Measurements from ENCODE around the gene AP2S1.
"Not testable (repeated sequence)": the region's sequence is repeated elsewhere in the genome, so short reads cannot be mapped to it uniquely, and the experiment has no call there.

The AP2S1 gene

DNA sequence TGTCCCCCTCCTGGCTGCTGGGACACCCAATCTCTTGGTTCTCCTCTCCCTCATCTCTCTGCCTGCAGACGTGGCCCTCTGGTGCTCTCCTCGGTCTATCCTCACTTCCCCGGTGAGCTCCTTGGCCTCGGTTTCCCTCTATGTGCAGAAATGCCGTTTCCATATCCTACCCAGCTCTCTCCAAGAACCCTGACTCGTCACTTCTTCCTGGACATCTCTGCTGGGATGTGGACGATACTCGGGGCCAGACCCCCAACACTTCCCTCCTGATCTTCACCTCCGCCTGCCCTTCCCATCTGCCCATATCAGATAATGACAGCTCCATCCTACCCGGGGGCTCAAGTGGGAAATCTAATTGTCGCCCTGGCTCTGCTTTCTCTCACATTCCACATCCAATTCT is 7.9 kb downstream of the AP2S1 start:
- Mint-ChIP-seq H3K4me3 (no peak overlapping the region), H3K36me3 (ENCODE audit: low read depth) (peaks cover 29% of the 10 kb centered on the region), H3K27me3 (ENCODE audit: low read depth) (no peaks in the 10 kb centered on the region), H3K9me3 (no peaks in the 10 kb centered on the region), H3K4me1 (ENCODE audit: low read depth) (peaks cover 5% of the 10 kb centered on the region), H3K27ac (peak overlapping the region; percentile 51)
- no peak for DNase-seq (ENCODE audit: low spot score)

DNA sequence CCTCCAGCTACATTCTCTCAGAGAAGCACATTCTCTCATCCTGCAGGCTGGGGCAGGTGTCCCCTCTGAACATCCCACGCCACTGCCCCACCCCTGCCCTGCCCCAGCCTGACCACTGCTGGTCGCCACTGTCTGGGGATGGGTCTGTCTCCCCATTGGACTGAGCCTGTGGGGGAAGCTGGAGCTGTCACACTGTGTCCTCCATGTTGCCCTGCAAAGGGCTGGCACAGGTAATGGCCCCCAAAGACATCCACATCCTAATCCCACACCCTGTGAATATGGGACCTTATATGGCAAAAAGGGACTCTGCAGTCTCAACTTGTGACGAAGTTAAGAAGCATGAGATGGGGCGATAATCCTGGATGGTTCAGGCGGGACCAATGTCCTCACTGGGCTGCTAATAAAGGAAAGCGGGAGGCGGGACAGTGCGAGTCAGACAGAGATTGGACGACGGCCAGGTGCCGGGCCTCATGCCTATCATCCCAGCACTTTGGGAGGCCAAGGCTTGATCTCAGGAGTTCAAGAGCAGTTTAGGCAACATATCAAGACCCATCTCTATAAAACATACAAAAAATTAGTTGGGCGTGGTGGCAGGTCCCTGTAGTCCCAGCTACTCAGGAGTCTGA is 9.1 kb downstream of the AP2S1 start:
- Mint-ChIP-seq H3K9me3 (no peaks in the 10 kb centered on the region), H3K4me3 (no peak overlapping the region), H3K4me1 (ENCODE audit: low read depth) (no peaks in the 10 kb centered on the region), H3K27me3 (ENCODE audit: low read depth) (no peaks in the 10 kb centered on the region), H3K36me3 (ENCODE audit: low read depth) (peaks cover 28% of the 10 kb centered on the region), H3K27ac (no peak overlapping the region)
- DNase-seq (ENCODE audit: low spot score): no peak

DNA sequence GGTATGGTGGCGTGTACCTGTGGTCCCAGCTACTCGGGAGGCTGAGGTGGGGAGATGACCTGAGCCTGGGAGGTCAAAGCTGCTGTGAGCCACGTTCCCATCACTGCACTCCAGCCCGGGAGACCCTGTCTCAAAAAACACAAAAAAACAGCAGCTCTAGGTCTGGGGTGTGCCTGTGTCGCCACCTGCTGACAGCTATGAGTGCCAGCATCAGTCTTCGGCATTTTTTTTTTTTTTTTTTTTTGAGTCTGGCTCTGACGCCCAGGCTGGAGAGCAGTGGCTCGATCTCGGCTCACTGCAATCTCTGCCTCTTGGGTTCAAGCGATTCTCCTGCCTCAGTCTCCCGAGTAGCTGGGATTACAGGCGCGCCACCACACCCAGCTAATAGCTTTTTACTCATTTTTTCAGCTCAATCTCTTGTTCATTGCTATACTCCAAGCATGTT is 10.1 kb downstream of the AP2S1 start:
- Mint-ChIP-seq H3K9me3 (no peaks in the 10 kb centered on the region), H3K4me1 (ENCODE audit: low read depth) (no peaks in the 10 kb centered on the region), H3K36me3 (ENCODE audit: low read depth) (peaks cover 27% of the 10 kb centered on the region), H3K27me3 (ENCODE audit: low read depth) (no peaks in the 10 kb centered on the region), H3K27ac (no peak overlapping the region), H3K4me3 (no peak overlapping the region)
- DNase-seq (ENCODE audit: low spot score): peak; percentile 32

DNA sequence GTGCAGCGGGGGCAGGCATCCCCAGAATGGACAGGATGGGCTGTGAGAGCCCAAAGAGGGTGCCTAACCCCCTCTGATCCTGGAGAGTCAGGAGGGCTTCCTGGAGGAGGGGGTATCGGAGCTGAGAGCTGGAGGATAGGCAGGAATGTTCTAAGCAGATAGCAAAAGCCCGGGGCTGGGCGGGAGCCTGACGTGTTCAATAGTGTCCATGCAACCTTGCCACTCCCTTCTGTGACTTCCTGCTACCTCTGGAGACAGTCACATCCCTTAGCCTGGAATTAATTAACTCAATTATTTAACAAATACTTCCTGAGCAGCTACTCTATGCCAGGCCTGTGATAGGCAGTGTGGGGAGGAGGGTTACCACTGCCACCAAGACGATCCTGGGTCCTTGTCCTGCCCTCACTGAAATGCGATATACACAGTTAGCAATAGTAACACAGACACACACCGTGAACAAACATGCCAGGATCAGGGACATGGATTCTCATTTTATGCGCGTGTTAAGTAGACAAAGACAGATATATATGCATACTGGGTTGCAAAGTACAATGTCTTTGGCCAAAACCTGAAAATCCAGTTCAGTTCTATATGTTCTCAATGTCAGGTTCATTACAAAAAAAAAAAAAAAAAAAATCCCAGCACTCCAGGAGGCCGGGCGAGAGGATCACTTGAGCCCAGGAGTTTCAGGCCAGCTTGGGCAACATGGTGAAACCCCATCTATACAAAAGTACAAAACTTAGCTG is 10.7 kb downstream of the AP2S1 start:
- Mint-ChIP-seq H3K4me3 (no peak overlapping the region), H3K4me1 (ENCODE audit: low read depth) (no peaks in the 10 kb centered on the region), H3K9me3 (no peaks in the 10 kb centered on the region), H3K27ac (no peak overlapping the region), H3K27me3 (ENCODE audit: low read depth) (no peaks in the 10 kb centered on the region), H3K36me3 (ENCODE audit: low read depth) (peaks cover 27% of the 10 kb centered on the region)
- no peak for DNase-seq (ENCODE audit: low spot score)

DNA sequence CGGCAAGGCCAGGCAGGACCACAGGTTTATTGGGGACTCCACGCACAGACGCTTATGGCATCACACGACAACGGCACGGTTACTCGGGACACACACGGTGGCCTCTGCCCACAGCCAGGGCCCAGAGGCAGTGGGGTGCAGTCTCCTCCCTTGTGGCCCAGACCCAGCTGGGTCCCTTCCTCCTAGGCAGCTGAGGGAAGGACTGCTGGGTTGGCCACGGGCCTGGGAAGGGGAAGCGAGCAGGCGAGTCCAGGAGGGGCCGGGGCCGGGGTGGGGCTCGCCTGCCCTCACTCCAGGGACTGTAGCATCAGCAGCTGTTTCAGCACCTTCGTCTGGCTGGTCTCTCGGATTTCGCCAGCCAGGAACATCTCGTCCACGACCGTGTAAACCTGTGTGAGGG is 12.5 kb downstream of the AP2S1 start:
- H3K4me1 Mint-ChIP-seq (ENCODE audit: low read depth): no peaks in the 10 kb centered on the region
- no peak overlapping the region for H3K4me3 Mint-ChIP-seq
- no peak overlapping the region for H3K27ac Mint-ChIP-seq
- no peaks in the 10 kb centered on the region for H3K27me3 Mint-ChIP-seq (ENCODE audit: low read depth)
- H3K36me3 Mint-ChIP-seq (ENCODE audit: low read depth): peaks cover 21% of the 10 kb centered on the region
- H3K9me3 Mint-ChIP-seq: no peaks in the 10 kb centered on the region
- DNase-seq (ENCODE audit: low spot score): no peak

DNA sequence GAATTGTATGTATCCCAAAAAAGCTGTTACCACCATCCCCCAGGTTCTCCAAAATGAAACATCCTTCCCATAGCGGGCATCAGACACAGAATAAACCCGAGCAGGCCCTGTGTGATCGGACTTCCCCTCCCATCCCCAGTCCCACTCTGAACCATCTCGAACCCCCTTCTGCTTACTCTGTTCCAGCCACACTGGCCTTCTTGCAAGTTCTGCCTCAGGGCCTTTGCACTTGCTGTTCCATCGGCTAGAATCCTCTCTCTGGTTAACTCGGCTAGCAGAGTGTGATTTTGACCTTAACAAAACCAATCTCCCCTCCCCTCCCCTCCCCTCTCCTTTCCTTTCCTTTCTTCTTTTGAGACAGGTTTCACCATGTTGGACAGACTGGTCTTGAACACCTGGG is 15.7 kb downstream of the AP2S1 start:
- Mint-ChIP-seq H3K9me3 (no peaks in the 10 kb centered on the region), H3K4me1 (ENCODE audit: low read depth) (no peaks in the 10 kb centered on the region), H3K4me3 (no peak overlapping the region), H3K36me3 (ENCODE audit: low read depth) (peaks cover 11% of the 10 kb centered on the region), H3K27ac (no peak overlapping the region), H3K27me3 (ENCODE audit: low read depth) (no peaks in the 10 kb centered on the region)
- no peak for DNase-seq (ENCODE audit: low spot score)

DNA sequence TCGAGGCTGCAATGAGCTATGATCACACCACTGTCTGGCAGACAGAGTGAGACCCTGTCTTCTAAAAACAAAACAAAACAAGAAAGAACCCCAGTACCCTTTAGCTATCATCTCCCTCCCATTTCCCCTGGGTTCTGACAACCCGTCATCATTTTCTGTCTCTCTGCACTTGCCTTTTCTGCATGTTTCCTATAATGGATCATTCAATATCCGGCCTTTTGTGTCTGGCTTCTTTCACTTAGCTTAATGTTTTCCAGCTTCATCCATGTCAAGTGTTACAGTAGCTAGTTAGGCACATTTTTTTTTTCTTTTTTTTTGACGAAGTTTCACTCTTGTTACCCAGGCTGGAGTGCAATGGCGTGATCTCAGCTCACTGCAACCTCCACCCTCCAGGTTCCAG is 16.5 kb downstream of the AP2S1 start:
- peaks cover 9% of the 10 kb centered on the region for H3K36me3 Mint-ChIP-seq (ENCODE audit: low read depth)

DNA sequence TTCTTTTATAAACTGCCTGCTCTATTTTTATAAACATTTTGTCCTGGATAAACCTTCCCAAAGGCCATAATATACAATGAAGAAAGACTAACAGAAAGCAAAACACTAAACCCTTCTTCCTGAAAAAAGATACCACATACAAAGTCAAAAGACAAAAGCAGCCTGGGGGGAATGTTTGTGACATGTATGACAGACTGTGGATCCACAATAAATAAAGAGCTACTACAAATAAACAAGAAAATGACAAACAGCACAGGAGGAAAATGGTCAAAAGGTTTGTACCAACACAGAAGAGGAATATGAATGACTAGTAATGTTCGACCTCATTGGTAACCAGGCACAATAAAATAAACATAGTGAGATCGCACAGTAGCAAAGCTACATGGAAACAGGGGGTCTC is 19.8 kb downstream of the AP2S1 start:
- Mint-ChIP-seq H3K9me3 (no peaks in the 10 kb centered on the region), H3K4me3 (no peak overlapping the region), H3K4me1 (ENCODE audit: low read depth) (peaks cover 3% of the 10 kb centered on the region), H3K27ac (no peak overlapping the region), H3K36me3 (ENCODE audit: low read depth) (no peaks in the 10 kb centered on the region), H3K27me3 (ENCODE audit: low read depth) (no peaks in the 10 kb centered on the region)
- no peak for DNase-seq (ENCODE audit: low spot score)

More for the DNA sequence above, 16.5 kb downstream of the AP2S1 start:
- H3K9me3 Mint-ChIP-seq: no peaks in the 10 kb centered on the region
- DNase-seq (ENCODE audit: low spot score): no peak
- H3K4me1 Mint-ChIP-seq (ENCODE audit: low read depth): peaks cover 2% of the 10 kb centered on the region
- no peaks in the 10 kb centered on the region for H3K27me3 Mint-ChIP-seq (ENCODE audit: low read depth)
- no peak overlapping the region for H3K4me3 Mint-ChIP-seq
- H3K27ac Mint-ChIP-seq: no peak overlapping the region

DNA sequence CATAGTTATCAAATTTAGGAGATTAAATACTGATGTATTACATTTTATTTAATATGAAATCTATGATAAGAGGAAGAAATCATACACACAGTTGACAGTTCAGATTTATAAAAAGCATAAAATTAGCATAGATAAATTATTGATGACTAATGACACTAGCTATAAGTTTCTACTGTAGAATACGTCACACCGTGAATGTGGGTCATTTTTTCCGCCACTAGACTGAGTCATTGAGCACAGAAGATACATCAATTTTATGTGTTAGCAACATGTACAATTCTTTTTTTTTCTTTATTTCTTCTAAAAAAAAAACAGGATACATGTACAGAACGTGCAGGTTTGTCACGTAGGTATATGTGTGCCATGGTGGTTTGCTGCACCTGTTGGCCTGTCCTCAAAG is 22.2 kb downstream of the AP2S1 start:
- H3K4me1 Mint-ChIP-seq (ENCODE audit: low read depth): peaks cover 8% of the 10 kb centered on the region
- DNase-seq (ENCODE audit: low spot score): peak; percentile 65
- H3K27ac Mint-ChIP-seq: no peak overlapping the region
- H3K27me3 Mint-ChIP-seq (ENCODE audit: low read depth): no peaks in the 10 kb centered on the region
- H3K36me3 Mint-ChIP-seq (ENCODE audit: low read depth): no peaks in the 10 kb centered on the region
- H3K4me3 Mint-ChIP-seq: no peak overlapping the region
- no peaks in the 10 kb centered on the region for H3K9me3 Mint-ChIP-seq

DNA sequence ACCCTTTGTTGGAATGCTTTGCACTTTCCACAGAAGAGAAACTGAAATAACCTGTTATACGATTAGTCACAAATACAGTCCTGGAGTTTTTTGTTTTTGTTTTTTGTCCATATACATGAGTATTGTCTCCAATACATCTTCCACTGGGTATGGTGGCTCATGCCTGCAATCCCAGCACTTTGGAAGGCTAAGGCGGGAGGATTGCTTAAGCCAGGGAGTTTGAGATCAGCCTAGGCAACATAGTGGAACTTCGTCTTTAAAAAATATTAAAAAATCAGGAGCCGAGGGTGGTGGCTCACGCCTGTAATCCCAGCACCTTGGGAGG is 25.0 kb downstream of the AP2S1 start:
- H3K4me3 Mint-ChIP-seq: no peak overlapping the region
- no peaks in the 10 kb centered on the region for H3K9me3 Mint-ChIP-seq
- no peak overlapping the region for H3K27ac Mint-ChIP-seq
- no peaks in the 10 kb centered on the region for H3K36me3 Mint-ChIP-seq (ENCODE audit: low read depth)
- H3K27me3 Mint-ChIP-seq (ENCODE audit: low read depth): no peaks in the 10 kb centered on the region
- DNase-seq (ENCODE audit: low spot score): no peak
- peaks cover 25% of the 10 kb centered on the region for H3K4me1 Mint-ChIP-seq (ENCODE audit: low read depth)

DNA sequence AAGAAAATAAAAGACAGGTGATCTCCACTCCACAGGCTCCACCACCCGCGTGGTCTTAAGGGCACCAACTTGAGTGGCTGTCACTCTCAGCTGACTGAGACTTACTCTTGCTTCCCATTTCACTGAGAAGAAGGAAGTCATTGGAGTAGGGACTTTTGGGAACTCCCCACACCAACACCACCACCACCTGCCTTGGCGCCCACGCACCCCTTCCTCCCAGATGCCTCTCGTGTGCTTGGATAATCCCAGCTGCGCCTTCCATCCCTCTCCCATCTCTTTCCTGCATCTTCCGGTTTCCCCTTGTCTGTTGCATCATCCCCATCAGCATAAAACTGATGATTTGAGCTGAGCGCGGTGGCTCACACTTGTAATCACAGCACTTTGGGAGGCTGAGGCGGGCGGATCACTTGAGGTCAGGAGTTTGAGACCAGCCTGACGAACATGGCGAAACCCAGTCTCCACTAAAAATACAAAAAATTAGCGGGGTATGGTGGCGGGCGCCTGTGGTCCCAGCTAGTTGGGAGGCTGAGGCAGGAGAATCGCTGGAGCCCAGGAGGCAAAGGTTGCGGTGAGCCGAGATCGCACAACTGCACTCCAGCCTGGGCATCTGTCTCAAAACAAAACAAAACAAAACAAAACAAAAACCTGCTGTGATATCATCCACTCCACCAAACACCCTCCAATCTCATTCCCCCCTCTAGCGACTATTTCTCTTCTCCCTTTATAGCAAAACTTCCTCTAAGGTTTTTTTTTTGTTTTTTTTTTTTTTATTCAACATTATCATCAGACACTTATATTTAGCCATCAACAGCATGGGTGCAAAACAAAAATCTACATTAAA is 25.5 kb downstream of the AP2S1 start:
- no peaks in the 10 kb centered on the region for H3K27me3 Mint-ChIP-seq (ENCODE audit: low read depth)
- H3K4me3 Mint-ChIP-seq: no peak overlapping the region
- H3K4me1 Mint-ChIP-seq (ENCODE audit: low read depth): peaks cover 30% of the 10 kb centered on the region

DNA sequence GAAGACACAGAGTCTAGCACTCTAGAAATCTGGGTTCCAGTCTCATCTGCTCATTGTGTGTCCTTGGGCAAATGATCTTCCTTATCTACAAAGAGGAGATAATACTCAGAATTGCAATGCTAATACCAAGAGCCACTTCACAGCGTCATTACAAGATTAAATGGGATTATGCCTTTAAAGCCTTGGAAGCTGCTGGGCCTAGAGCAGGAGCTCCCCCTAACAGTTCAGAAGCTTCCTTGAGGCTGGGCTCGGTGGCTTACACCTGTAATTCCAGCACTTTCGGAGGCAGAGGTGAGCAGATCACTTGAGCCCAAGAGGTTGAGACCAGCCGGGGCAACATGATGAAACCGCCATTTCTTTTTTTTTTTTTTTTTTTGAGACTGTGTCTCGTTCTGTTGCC is 27.6 kb downstream of the AP2S1 start:
- no peaks in the 10 kb centered on the region for H3K27me3 Mint-ChIP-seq (ENCODE audit: low read depth)
- H3K27ac Mint-ChIP-seq: peak overlapping the region; percentile 7
- H3K4me1 Mint-ChIP-seq (ENCODE audit: low read depth): peaks cover 36% of the 10 kb centered on the region
- no peak overlapping the region for H3K4me3 Mint-ChIP-seq
- H3K36me3 Mint-ChIP-seq (ENCODE audit: low read depth): no peaks in the 10 kb centered on the region
- no peak for DNase-seq (ENCODE audit: low spot score)
- H3K9me3 Mint-ChIP-seq: no peaks in the 10 kb centered on the region

More for the DNA sequence above, 25.5 kb downstream of the AP2S1 start:
- Mint-ChIP-seq H3K27ac (peak overlapping the region; percentile 66), H3K36me3 (ENCODE audit: low read depth) (no peaks in the 10 kb centered on the region), H3K9me3 (no peaks in the 10 kb centered on the region)
- DNase-seq (ENCODE audit: low spot score): no peak

DNA sequence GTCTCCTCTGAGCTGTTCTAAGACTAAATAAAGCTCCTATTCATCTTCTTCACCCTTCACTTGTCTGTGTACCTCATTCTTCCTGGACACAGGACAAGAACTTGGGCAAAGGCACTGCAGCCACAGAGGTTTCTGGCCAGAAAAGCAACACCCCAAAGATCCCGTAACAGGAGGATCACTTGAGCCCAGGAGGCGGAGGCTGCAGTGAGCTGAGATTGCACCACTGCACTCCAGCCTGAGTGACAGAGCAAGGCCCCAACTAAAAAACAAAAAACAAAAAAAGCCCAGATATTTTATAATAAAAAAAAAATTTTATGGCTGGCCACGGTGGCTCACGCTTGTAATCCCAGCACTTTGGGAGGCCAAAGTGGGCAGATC is 28.2 kb downstream of the AP2S1 start:
- H3K9me3 Mint-ChIP-seq; H3K36me3 Mint-ChIP-seq (ENCODE audit: low read depth); DNase-seq (ENCODE audit: low spot score); H3K27me3 Mint-ChIP-seq (ENCODE audit: low read depth); H3K4me3 Mint-ChIP-seq: not testable (repeated sequence)
- Mint-ChIP-seq H3K4me1 (ENCODE audit: low read depth) (peaks cover 36% of the 10 kb centered on the region), H3K27ac (peak overlapping the region; percentile 78)
